ENCODE measurements around the gene ISX.
"Not testable (repeated sequence)": the region's sequence is repeated elsewhere in the genome, so short reads cannot be mapped to it uniquely, and the experiment has no call there.

Gene ISX

GRCh38 chr22:35023692-35024363, 42.1 kb upstream of the ISX start:
- peak; percentile 75 for DNase-seq (ENCODE audit: low spot score)
- in situ Hi-C loops (cut with MboI; ENCODE audit: low pct_unique_long_range_greater_than_20kb, low sequenced_read_pairs, unreplicated experiment): no loop called here

GRCh38 chr22:35024364-35024692, 41.6 kb upstream of the ISX start:
- no peak for TF ChIP-seq CTCF (IDR thresholded peaks at IDR 0.05; ENCODE audit: extremely low read depth, insufficient read depth, missing control alignments)
- in situ Hi-C loops (cut with MboI; ENCODE audit: low pct_unique_long_range_greater_than_20kb, low sequenced_read_pairs, unreplicated experiment): no loop called here
- DNase-seq (ENCODE audit: low spot score): no peak

More at GRCh38 chr22:35023692-35024363, 42.1 kb upstream of the ISX start:
- peak; percentile 99 for TF ChIP-seq CTCF (IDR thresholded peaks at IDR 0.05; ENCODE audit: extremely low read depth, insufficient read depth, missing control alignments)

- not testable (repeated sequence) for DNase-seq (ENCODE audit: low spot score)
Measured at GRCh38 chr22:35030112-35030511, 35.8 kb upstream of the ISX start.

GRCh38 chr22:35032571-35032970, 33.4 kb upstream of the ISX start:
- no peak for TF ChIP-seq CTCF (IDR thresholded peaks at IDR 0.05; ENCODE audit: extremely low read depth, insufficient read depth, missing control alignments)
- in situ Hi-C loops (cut with MboI; ENCODE audit: low pct_unique_long_range_greater_than_20kb, low sequenced_read_pairs, unreplicated experiment): no loop called here
- no peak for DNase-seq (ENCODE audit: low spot score)

More at GRCh38 chr22:35030112-35030511, 35.8 kb upstream of the ISX start:
- in situ Hi-C loops (cut with MboI; ENCODE audit: low pct_unique_long_range_greater_than_20kb, low sequenced_read_pairs, unreplicated experiment): not testable (repeated sequence)

- no peak for DNase-seq (ENCODE audit: low spot score)
- in situ Hi-C loops (cut with MboI; ENCODE audit: low pct_unique_long_range_greater_than_20kb, low sequenced_read_pairs, unreplicated experiment): no loop called here
- no peak for TF ChIP-seq CTCF (IDR thresholded peaks at IDR 0.05; ENCODE audit: extremely low read depth, insufficient read depth, missing control alignments)
Measured at GRCh38 chr22:35033635-35034296, 32.2 kb upstream of the ISX start.

GRCh38 chr22:35034963-35035362, 31.0 kb upstream of the ISX start:
- no peak for DNase-seq (ENCODE audit: low spot score)
- in situ Hi-C loops (cut with MboI; ENCODE audit: low pct_unique_long_range_greater_than_20kb, low sequenced_read_pairs, unreplicated experiment): no loop called here
- TF ChIP-seq CTCF (IDR thresholded peaks at IDR 0.05; ENCODE audit: extremely low read depth, insufficient read depth, missing control alignments): no peak

GRCh38 chr22:35037089-35037488, 28.9 kb upstream of the ISX start:
- DNase-seq (ENCODE audit: low spot score): peak; percentile 25
- TF ChIP-seq CTCF (IDR thresholded peaks at IDR 0.05; ENCODE audit: extremely low read depth, insufficient read depth, missing control alignments): peak; percentile 43
- in situ Hi-C loops (cut with MboI; ENCODE audit: low pct_unique_long_range_greater_than_20kb, low sequenced_read_pairs, unreplicated experiment): no loop called here

All from GM13977 (cell line).